NCI-H1092 (cell line): ENCODE data around the gene FMC1.
A peak's percentile ranks its signal among the peaks of the same experiment; 100 is the strongest.
"Not testable (repeated sequence)": the region's sequence is repeated elsewhere in the genome, so short reads cannot be mapped to it uniquely, and the experiment has no call there.

Experiments used
- DNase-seq: peaks from one replicate; lab custom pipeline; 2025; lab: John Stamatoyannopoulos, UW

Gene FMC1

GRCh38 chr7:139340037-139340807, 915 bp upstream of the FMC1 start:
- peak; percentile 100 for DNase-seq

- no peak for DNase-seq
Measured at GRCh38 chr7:139340808-139341057, 404 bp upstream of the FMC1 start.

- DNase-seq: no peak
Measured at GRCh38 chr7:139341776-139342226, 664 bp downstream of the FMC1 start.

GRCh38 chr7:139345042-139345441, 3.9 kb downstream of the FMC1 start:
- no peak for DNase-seq

- DNase-seq: no peak
Measured at GRCh38 chr7:139351027-139351426, 9.9 kb downstream of the FMC1 start.

- no peak for DNase-seq
Measured at GRCh38 chr7:139354729-139355128, 13.6 kb downstream of the FMC1 start.

- no peak for DNase-seq
Measured at GRCh38 chr7:139355320-139355719, 14.2 kb downstream of the FMC1 start.

GRCh38 chr7:139357729-139358506, 16.8 kb downstream of the FMC1 start:
- DNase-seq: not testable (repeated sequence)

GRCh38 chr7:139358541-139359365, 17.6 kb downstream of the FMC1 start:
- DNase-seq: no peak

GRCh38 chr7:139359366-139360209, 18.5 kb downstream of the FMC1 start, which contains the start of gene LUC7L2:
Gene LUC7L2, plus strand, starts transcription at chr7:139359894. Its CDS starts 368 bp downstream, at chr7:139360262.
- peak; percentile 99 for DNase-seq

GRCh38 chr7:139360210-139360947, 19.2 kb downstream of the FMC1 start:
- peak; percentile 97 for DNase-seq

GRCh38 chr7:139360948-139361307, 19.8 kb downstream of the FMC1 start:
- DNase-seq: no peak

- DNase-seq: no peak
Measured at GRCh38 chr7:139361523-139361922, 20.4 kb downstream of the FMC1 start.

GRCh38 chr7:139362302-139362701, 21.2 kb downstream of the FMC1 start:
- DNase-seq: no peak

GRCh38 chr7:139362981-139363380, 21.8 kb downstream of the FMC1 start:
- no peak for DNase-seq

GRCh38 chr7:139365336-139365735, 24.2 kb downstream of the FMC1 start:
- no peak for DNase-seq

- no peak for DNase-seq
Measured at GRCh38 chr7:139366400-139366799, 25.3 kb downstream of the FMC1 start.

GRCh38 chr7:139367438-139368155, 26.5 kb downstream of the FMC1 start:
- no peak for DNase-seq

GRCh38 chr7:139370301-139370942, 29.3 kb downstream of the FMC1 start:
- no peak for DNase-seq

GRCh38 chr7:139370943-139371313, 29.8 kb downstream of the FMC1 start:
- DNase-seq: no peak
